H1 (cell line): Measurements from ENCODE around the gene NPFF.

Experiments
- BACH1 ChIP-seq: IDR thresholded peaks from 2 replicates; pipeline ENCODE4 v1.6.1; 2012; ENCODE audit warnings: low read length, improper control_type of control experiment
- CEBPB ChIP-seq: IDR thresholded peaks from 2 replicates; pipeline ENCODE4 v1.6.1; 2012; ENCODE audit warnings: low read depth, low read length
- EZH2 ChIP-seq: fragments of 200-600 bp; sonication (generic); IDR thresholded peaks from 2 replicates; pipeline ENCODE4 v1.7.1; 2012; ENCODE audit warnings: low read depth, mild to moderate bottlenecking, moderate library complexity, low read length, inconsistent platforms; ENCODE audit not compliant: severe bottlenecking
- JUND ChIP-seq: IDR thresholded peaks from 2 replicates; pipeline ENCODE4 v1.6.1; 2011; ENCODE audit warnings: mild to moderate bottlenecking, improper control_type of control experiment, low read length
- MAX ChIP-seq: IDR thresholded peaks from 2 replicates; pipeline ENCODE4 v1.6.1; 2012; ENCODE audit warnings: inconsistent platforms
- PHF8 ChIP-seq: fragments of 200-600 bp; sonication (generic); conservative IDR thresholded peaks from 2 replicates; pipeline ENCODE4 v1.7.1; 2012; ENCODE audit warnings: low read depth, mild to moderate bottlenecking, inconsistent platforms, low read length, moderate library complexity
- POLR2A ChIP-seq, 2 experiments: IDR thresholded peaks; 1 replicate in 1 of 2; 2 replicates in 1 of 2; pipeline ENCODE4 v1.6.1; 2011; ENCODE audit warnings: low read depth in 2 of 2, low read length in 2 of 2, mild to moderate bottlenecking in 2 of 2; ENCODE audit errors: control extremely low read depth in 1 of 2
- RNF2 ChIP-seq: fragments of 200-900, 300-1000 bp; sonication (generic); IDR thresholded peaks from 2 replicates; pipeline ENCODE4 v1.7.1; 2016; ENCODE audit warnings: borderline replicate concordance, low read depth, mild to moderate bottlenecking, antibody characterized with exemption, low read length; ENCODE audit not compliant: poor library complexity, severe bottlenecking; ENCODE audit errors: missing control alignments
- SAP30 ChIP-seq: fragments of 300-600 bp; sonication (generic); IDR thresholded peaks from 2 replicates; pipeline ENCODE4 v1.7.1; 2012; ENCODE audit warnings: low read length, moderate library complexity, mild to moderate bottlenecking, inconsistent platforms; ENCODE audit not compliant: insufficient read depth, insufficient replicate concordance
- TAF1 ChIP-seq: IDR thresholded peaks from 2 replicates; pipeline ENCODE4 v1.6.1; 2011; ENCODE audit warnings: mild to moderate bottlenecking, low read depth, low read length
- ZNF274 ChIP-seq: IDR thresholded peaks from 2 replicates; pipeline ENCODE4 v1.7.0; 2012; ENCODE audit warnings: low read length, borderline replicate concordance; ENCODE audit errors: extremely low read depth

- TF ChIP-seq TAF1 (no peak), POLR2A (IDR thresholded peaks at IDR 0.05; ENCODE audit: control extremely low read depth in 1 of 2, low read depth in 2 of 2, low read length in 2 of 2) (no peak), MAX (no peak), SAP30 (no peak), ZNF274 (no peak), BACH1 (no peak), PHF8 (no peak), RNF2 (no peak), CEBPB (no peak), JUND (no peak), EZH2 (no peak)
Observed at GRCh38 chr12:53498235-53498630, 9.1 kb downstream of the NPFF start.
